Upper lobe of left lung (tissue), 4 donors: ENCODE data around the gene SYT7.

ENCODE experiments used
- POLR2A ChIP-seq, 4 donors: fragments of 450-650 bp; IDR thresholded peaks; one replicate each; pipeline ENCODE4 v1.5.1; 2016 to 2017; ENCODE audit warnings: antibody characterized with exemption in 4 of 4, mild to moderate bottlenecking in 2 of 4
- POLR2AphosphoS5 ChIP-seq, 2 donors: sonication (generic); formaldehyde crosslinking; IDR thresholded peaks; one replicate each; pipeline ENCODE4 v1.5.1; 2017; ENCODE audit warnings: antibody characterized with exemption in 2 of 2
- TF ChIP-seq, protein P1 (sequence below), 6 experiments: fragments of 450-650 bp in 4 of 6; fragments of 200-600 bp in 2 of 6; sonication (generic) in 2 of 6; IDR thresholded peaks; one replicate each; pipeline ENCODE4 v1.5.1; 2016 to 2019; ENCODE audit warnings: antibody characterized with exemption in 6 of 6

- TF ChIP-seq POLR2A (IDR thresholded peaks at IDR 0.05) = no peak
- TF ChIP-seq, protein P1, sequence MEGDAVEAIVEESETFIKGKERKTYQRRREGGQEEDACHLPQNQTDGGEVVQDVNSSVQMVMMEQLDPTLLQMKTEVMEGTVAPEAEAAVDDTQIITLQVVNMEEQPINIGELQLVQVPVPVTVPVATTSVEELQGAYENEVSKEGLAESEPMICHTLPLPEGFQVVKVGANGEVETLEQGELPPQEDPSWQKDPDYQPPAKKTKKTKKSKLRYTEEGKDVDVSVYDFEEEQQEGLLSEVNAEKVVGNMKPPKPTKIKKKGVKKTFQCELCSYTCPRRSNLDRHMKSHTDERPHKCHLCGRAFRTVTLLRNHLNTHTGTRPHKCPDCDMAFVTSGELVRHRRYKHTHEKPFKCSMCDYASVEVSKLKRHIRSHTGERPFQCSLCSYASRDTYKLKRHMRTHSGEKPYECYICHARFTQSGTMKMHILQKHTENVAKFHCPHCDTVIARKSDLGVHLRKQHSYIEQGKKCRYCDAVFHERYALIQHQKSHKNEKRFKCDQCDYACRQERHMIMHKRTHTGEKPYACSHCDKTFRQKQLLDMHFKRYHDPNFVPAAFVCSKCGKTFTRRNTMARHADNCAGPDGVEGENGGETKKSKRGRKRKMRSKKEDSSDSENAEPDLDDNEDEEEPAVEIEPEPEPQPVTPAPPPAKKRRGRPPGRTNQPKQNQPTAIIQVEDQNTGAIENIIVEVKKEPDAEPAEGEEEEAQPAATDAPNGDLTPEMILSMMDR (IDR thresholded peaks at IDR 0.05) = no peak
- no peak for TF ChIP-seq POLR2AphosphoS5 (IDR thresholded peaks at IDR 0.05)
These were observed 54.6 kb downstream of the SYT7 start for GRCh38 chr11:61526229-61526628.
